ENCODE measurements around the gene IL4R.
"Not testable (repeated sequence)": the region's sequence is repeated elsewhere in the genome, so short reads cannot be mapped to it uniquely, and the experiment has no call there.

Gene IL4R

GRCh38 chr16:27329376-27330079, 15.8 kb downstream of the IL4R start:
- DNase-seq (ENCODE audit: low read depth in 2 of 2), result not testable (repeated sequence)

GRCh38 chr16:27330542-27330941, 16.8 kb downstream of the IL4R start:
- no peak for DNase-seq (ENCODE audit: low read depth in 2 of 2)

- DNase-seq (ENCODE audit: low read depth in 2 of 2), result no peak
Measured at GRCh38 chr16:27332105-27332504, 18.3 kb downstream of the IL4R start.

- no peak for DNase-seq (ENCODE audit: low read depth in 2 of 2)
Measured at GRCh38 chr16:27333104-27333503, 19.3 kb downstream of the IL4R start.

GRCh38 chr16:27333549-27333948, 19.8 kb downstream of the IL4R start:
- DNase-seq (ENCODE audit: low read depth in 2 of 2), result no peak

GRCh38 chr16:27334192-27334764, 20.5 kb downstream of the IL4R start:
- DNase-seq (ENCODE audit: low read depth in 2 of 2), result no peak

GRCh38 chr16:27334838-27335237, 21.1 kb downstream of the IL4R start:
- DNase-seq (ENCODE audit: low read depth in 2 of 2), result no peak

- DNase-seq (ENCODE audit: low read depth in 2 of 2), result no peak
Measured at GRCh38 chr16:27335349-27336053, 21.7 kb downstream of the IL4R start.

GRCh38 chr16:27337024-27337423, 23.2 kb downstream of the IL4R start:
- DNase-seq (ENCODE audit: low read depth in 2 of 2), result no peak

- DNase-seq (ENCODE audit: low read depth in 2 of 2), result no peak
Measured at GRCh38 chr16:27339180-27339579, 25.4 kb downstream of the IL4R start.

- no peak for DNase-seq (ENCODE audit: low read depth in 2 of 2)
Measured at GRCh38 chr16:27340654-27341053, 26.9 kb downstream of the IL4R start.

GRCh38 chr16:27341549-27341948, 27.8 kb downstream of the IL4R start:
- no peak for DNase-seq (ENCODE audit: low read depth in 2 of 2)

GRCh38 chr16:27341971-27342370, 28.2 kb downstream of the IL4R start:
- no peak for DNase-seq (ENCODE audit: low read depth in 2 of 2)

GRCh38 chr16:27344721-27345120, 30.9 kb downstream of the IL4R start:
- DNase-seq (ENCODE audit: low read depth in 2 of 2), result no peak

GRCh38 chr16:27345201-27345600, 31.4 kb downstream of the IL4R start:
- no peak for DNase-seq (ENCODE audit: low read depth in 2 of 2)

- no peak for DNase-seq (ENCODE audit: low read depth in 2 of 2)
Measured at GRCh38 chr16:27346819-27347218, 33.0 kb downstream of the IL4R start.

- no peak for DNase-seq (ENCODE audit: low read depth in 2 of 2)
Measured at GRCh38 chr16:27347930-27348685, 34.3 kb downstream of the IL4R start.

GRCh38 chr16:27349276-27349675, 35.5 kb downstream of the IL4R start:
- DNase-seq (ENCODE audit: low read depth in 2 of 2), result no peak

- no peak for DNase-seq (ENCODE audit: low read depth in 2 of 2)
Measured at GRCh38 chr16:27350006-27350405, 36.2 kb downstream of the IL4R start.

- no peak for DNase-seq (ENCODE audit: low read depth in 2 of 2)
Measured at GRCh38 chr16:27351989-27352388, 38.2 kb downstream of the IL4R start.

- DNase-seq (ENCODE audit: low read depth in 2 of 2), result no peak
Measured at GRCh38 chr16:27353853-27354252, 40.1 kb downstream of the IL4R start.

GRCh38 chr16:27355610-27356009, 41.8 kb downstream of the IL4R start:
- DNase-seq (ENCODE audit: low read depth in 2 of 2), result no peak
